Fibroblast of villous mesenchyme (primary cell): ENCODE measurements around the gene ANKRD27. TPM values are rescaled to one million over a fixed set of nuclear protein-coding genes. Genes with fewer than 3 reads are reported as not detected.

Experiments used
- DNase-seq: peaks from one replicate; pipeline ENCODE4 v3.0.0-alpha.2; 2010; ENCODE audit warnings: low read depth
- H3K4me3 ChIP-seq: 2 replicates; pipeline ENCODE4 v1.5.1; 2011; ENCODE audit warnings: low read depth, mild to moderate bottlenecking, low read length
- CTCF ChIP-seq: IDR thresholded peaks from 2 replicates; pipeline ENCODE4 v1.5.1; 2012; ENCODE audit warnings: low read depth, mild to moderate bottlenecking, low read length; ENCODE audit not compliant: insufficient read depth
- total RNA-seq: library from RNA; depleted of rRNA; stranded (reverse); fragments of >200 nt; gene quantifications from 2 replicates; pipeline ENCODE4 v1.2.3, GENCODE V29; 2012

The ANKRD27 gene
- total RNA-seq, 1 donor, result 37.1 TPM

GRCh38 chr19:32692727-32693061 lies 17.7 kb upstream of the ANKRD27 start:
- H3K4me3 ChIP-seq, result peak overlapping the region; percentile 59
- no peak for DNase-seq
- no peak for TF ChIP-seq CTCF

GRCh38 chr19:32691952-32692726 lies 17.2 kb upstream of the ANKRD27 start:
- peak overlapping the region; percentile 59 for H3K4me3 ChIP-seq
- no peak for TF ChIP-seq CTCF
- peak; percentile 69 for DNase-seq

- peak; percentile 71 for DNase-seq
- peak within 1 kb of the TSS; percentile 59 for H3K4me3 ChIP-seq
- TF ChIP-seq CTCF, result no peak
These were observed 16.4 kb upstream of the ANKRD27 start, which contains the start of gene NUDT19 for GRCh38 chr19:32691291-32691951. NUDT19 (plus strand) TSS chr19:32691821; CDS start chr19:32691961, 140 bp downstream.

GRCh38 chr19:32688311-32688710 lies 13.3 kb upstream of the ANKRD27 start:
- no peak overlapping the region for H3K4me3 ChIP-seq
- no peak for TF ChIP-seq CTCF
- no peak for DNase-seq

GRCh38 chr19:32687681-32688080 lies 12.7 kb upstream of the ANKRD27 start:
- no peak for DNase-seq
- TF ChIP-seq CTCF, result no peak
- H3K4me3 ChIP-seq, result no peak overlapping the region

GRCh38 chr19:32686847-32687475 lies 12.0 kb upstream of the ANKRD27 start:
- H3K4me3 ChIP-seq, result no peak overlapping the region
- no peak for TF ChIP-seq CTCF
- no peak for DNase-seq
